Dermis microvascular lymphatic vessel endothelial cell (primary cell): ENCODE data around the gene COQ8B. TPM values are rescaled to one million over a fixed set of nuclear protein-coding genes. Genes with fewer than 3 reads are reported as not detected.
"Not testable (repeated sequence)": the region's sequence is repeated elsewhere in the genome, so short reads cannot be mapped to it uniquely, and the experiment has no call there.

Experiments
- DNase-seq, 2 donors: peaks; one replicate each; pipeline versions ENCODE4 v3.0.0 to v3.0.0-alpha.2; 2010; ENCODE audit warnings: low read depth in 2 of 2
- total RNA-seq: library from RNA; depleted of rRNA; stranded (reverse); fragments of >200 nt; gene quantifications from 2 replicates; pipeline ENCODE4 v1.2.1, GENCODE V29; 2014

The COQ8B gene
- total RNA-seq, 1 donor from 2014 or later: 12.6 TPM

- no peak for DNase-seq
Observed at GRCh38 chr19:40668991-40669614, 47.6 kb downstream of the COQ8B start.

DNA sequence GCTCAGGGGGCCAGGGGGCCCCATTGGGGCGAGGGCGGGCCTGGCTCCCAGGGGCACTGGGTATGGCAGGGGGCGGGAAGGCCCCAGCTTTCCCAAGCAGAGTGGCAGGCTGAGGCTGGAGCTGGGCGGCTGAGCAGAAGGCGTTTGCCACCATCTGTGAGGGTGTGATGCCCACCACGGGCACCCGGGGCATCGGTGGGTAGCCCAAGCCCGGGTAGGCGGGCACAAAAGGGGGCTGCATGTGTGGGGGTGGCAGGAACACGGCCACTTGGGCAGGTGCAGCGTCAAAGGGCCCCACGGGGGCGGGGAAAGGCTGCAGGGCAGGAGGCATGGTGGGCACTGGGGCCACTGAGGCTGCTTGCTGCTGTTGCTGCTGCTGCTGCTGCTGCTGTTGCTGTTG lies 49.1 kb downstream of the COQ8B start:
- no peak for DNase-seq

- DNase-seq: no peak
Observed at GRCh38 chr19:40666803-40667438, 49.8 kb downstream of the COQ8B start.

- DNase-seq: peak in 1 of 2 donors; percentile 23
Observed at GRCh38 chr19:40663695-40664692, 52.7 kb downstream of the COQ8B start.

DNA sequence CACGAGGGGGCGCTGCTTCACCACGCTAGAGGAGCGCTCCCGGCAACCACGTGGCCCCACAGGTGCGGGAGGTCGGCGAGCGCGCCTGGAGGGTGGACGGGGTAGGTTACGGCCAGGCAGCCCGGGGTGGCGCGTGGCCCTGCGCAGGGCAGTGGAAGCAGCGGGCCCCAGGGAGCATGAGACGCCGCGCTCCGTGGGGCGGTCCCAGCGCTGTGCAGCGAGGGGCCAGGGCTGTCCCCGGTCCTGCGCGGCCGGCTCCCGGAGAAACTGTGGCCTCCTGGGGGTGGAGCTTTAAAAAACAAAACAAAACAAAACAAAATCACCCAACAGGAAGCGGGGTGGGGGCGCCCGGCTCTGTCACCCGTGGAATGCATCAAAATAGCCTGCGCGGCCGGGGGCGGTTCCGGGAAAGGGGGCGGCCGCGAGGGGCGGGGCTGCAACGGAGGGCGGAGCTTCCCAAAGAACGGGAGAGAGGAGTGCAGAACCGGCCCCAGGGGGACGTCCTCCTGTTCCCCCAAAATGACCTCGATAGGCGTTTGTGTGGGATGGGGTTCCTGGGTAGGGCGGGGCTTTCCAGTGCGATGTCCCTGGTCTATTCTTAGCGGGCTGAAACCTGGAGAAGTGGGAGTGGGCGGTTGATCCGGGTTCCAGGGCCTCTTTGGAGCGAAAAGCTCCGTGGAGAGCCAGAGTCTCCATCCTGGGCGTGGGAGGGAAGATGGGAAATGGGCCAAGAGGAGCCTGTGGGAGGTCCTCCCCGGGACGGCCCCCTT lies 53.6 kb downstream of the COQ8B start:
- DNase-seq: peak; percentile 51 to 83

DNA sequence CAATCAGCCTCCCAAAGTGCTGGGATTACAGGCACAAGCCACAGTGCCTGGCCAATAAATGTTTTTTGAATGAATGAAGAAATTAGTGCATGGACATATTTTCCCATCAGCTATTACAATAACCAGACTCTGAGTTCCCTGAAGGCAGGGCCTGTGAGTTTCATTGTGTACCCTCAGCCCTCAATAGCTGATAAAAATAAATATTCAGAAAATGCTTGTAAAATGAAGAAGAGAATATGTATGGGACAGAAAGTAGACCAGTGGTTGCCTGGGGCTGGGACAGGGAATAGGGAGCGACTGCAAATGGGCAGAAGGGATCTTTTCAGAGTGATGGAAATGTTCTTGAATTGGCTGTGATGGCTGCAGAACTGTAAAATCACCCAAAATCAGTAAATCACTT lies 55.1 kb downstream of the COQ8B start:
- DNase-seq: no peak

GRCh38 chr19:40659566-40659965 lies 57.1 kb downstream of the COQ8B start:
- DNase-seq: no peak

DNA sequence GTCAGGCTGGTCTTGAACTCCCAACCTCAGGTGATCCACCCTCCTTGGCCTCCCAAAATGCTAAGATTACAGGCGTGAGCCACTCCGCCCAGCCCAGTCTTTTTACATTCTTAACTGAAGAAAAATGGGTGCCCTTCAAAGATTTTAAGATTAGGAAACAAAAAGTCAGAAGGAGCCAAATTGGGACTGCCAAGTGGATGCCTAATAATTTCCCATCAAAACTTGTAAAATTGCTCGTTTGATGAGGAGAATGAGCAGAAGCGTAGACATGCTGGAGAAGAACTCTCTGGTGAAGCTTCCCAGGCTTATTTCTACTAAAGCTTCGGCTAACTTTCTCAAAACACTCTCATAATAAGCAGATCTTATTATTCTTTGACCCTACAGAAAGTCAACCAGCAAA lies 57.6 kb downstream of the COQ8B start:
- DNase-seq: no peak

GRCh38 chr19:40658031-40658430 lies 58.7 kb downstream of the COQ8B start:
- no peak for DNase-seq

DNA sequence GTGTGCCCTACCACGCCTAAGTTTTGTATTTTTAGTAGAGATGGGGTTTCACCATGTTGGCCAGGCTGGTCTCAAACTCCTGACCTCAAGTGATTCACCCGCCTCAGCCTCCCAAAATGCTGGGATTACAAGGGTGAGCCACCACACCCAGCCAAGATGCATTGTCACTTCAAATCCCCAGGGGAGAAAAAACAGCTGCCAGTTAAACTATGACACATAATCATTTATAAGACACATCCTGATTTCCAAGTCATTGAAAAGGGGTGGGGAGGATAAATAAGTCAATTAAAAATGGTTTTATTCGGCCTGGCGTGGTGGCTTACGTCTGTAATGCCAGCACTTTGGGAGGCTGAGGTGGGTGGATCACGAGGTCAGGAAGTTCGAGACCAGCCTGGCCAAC lies 61.0 kb downstream of the COQ8B start:
- not testable (repeated sequence) for DNase-seq

GRCh38 chr19:40652303-40652702 lies 64.4 kb downstream of the COQ8B start:
- not testable (repeated sequence) for DNase-seq

DNA sequence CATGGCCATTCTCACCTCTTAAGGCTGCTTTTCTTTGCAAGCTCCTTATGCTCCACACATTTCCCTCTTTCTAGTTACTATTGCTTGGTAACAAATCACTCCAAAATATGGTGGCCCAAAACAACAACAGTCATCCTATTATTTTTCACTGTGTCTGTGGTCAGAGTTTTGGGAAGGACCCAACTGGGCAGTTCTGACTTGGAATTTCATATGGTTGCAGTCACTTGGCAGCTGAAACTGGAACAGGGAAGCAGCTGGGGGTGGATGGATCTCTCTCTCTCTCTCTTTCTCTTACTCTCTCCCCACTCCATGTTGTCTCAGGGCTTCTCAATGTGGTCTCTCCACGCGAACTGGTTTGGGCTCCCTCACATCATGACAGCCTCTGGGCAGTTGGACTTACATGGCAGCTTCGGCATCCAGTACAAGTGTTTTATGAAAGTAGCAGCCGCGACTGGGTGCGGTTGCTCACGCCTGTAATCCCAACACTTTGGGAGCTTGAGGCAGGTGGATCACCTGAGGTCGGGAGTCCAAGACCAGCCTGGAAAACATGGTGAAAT lies 65.9 kb downstream of the COQ8B start:
- DNase-seq: no peak

DNA sequence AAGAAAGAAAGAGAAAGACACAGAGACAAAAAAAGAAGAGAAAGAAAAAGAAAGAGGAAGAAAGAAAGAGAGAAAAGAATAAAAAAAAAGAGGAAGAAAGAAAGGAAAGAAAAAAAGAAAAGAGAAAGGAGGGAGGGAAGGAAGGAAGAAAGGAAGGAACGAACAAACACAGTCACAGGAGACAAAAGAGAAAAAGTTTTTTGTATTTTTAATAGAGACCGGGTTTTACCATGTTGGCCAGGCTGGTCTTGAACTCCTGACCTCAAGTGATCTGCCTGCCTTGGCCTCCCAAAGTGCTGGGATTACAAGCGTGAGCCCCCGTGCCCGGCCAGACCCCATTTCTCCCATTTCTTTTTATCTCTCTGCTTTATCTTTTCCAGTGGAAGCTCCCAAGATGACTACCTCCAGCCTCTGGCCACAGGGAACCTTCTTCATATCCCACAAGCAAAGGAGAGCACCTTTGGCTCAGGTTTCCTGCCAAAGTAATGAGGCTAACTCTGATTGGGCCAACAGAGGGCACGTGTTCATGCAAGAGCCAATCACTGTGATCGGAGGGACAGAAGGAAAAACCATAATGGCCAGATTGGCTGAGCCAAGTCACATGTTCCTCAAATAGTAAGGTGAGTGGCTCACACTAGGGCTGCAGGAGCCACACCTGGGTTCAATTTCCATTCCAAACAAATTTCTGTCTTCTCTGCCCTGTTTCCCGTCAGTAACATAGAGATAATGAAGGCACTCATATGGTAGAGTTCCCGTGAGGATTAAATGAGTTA lies 66.6 kb downstream of the COQ8B start:
- DNase-seq: not testable (repeated sequence)

GRCh38 chr19:40646743-40647254 lies 69.9 kb downstream of the COQ8B start:
- no peak for DNase-seq

DNA sequence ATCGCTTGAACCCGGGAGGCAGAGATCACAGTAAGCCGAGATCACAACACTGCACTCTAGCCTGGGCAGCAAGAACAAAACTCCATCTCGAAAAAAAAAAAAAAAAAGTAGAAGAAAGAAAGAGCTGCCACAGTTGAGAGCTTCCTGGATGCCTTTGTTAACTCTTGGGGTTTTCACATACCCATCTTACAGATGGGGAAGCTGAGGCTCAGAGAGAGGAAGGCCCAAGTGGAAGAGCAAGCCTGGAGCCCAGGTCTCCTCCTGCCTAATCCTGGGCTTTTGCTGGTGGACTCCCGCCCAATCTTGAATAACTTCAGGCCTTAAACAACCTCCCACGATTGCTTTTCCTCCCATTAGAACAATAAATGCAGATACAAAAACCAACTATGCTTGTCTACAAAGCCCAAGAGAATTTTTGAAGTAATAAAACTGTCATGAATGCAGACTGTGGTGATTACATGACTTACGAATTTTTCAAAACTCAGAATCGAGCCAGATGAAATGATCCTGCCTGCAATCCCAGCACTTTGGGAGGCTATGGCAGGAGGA lies 73.9 kb downstream of the COQ8B start:
- no peak for DNase-seq

DNA sequence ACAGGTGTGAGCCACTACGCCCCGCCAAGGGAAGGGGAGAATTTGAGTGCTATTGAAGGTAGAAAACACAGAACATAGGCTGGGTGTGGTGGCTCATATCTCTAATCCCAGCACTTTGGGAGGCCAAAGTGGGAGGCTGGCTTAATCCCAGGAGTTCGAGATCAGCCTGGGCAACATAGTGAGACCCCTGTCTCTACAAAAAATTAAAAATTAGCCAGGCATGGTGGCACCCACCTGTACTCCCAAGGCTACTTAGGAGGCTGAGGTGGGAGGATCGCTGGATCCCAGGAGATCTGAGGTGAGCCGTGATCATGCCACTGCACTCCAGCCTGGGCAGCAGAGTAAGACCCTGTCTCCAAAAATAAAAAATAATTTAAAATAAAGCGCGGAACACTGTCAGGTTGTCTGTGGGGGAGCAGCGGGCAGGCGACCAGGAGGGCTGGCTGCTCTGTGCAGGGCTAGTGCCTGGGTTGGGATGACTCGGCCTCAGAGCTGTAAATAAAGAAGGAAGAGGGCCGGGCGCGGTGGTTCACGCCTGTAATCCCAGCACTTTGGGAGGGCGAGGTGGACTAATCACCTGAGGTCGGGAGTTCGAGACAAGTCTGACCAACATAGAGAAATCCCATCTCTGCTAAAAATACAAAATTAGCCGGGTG lies 74.5 kb downstream of the COQ8B start:
- no peak for DNase-seq
